HG02759 (cell line): ENCODE measurements around the gene MYL9.
A peak's percentile ranks its signal among the peaks of the same experiment; 100 is the strongest.
"Not testable (repeated sequence)": the region's sequence is repeated elsewhere in the genome, so short reads cannot be mapped to it uniquely, and the experiment has no call there.

ENCODE experiments used
- ATAC-seq: cut with Tn5 transposase; IDR thresholded peaks from one replicate; pipeline ENCODE4 v1.9.1; 2021; ENCODE audit warnings: mild to moderate bottlenecking, moderate library complexity; ENCODE audit not compliant: unreplicated experiment

The MYL9 gene

GRCh38 chr20:36548704-36549627 lies 7.6 kb downstream of the MYL9 start:
- ATAC-seq: no peak

- no peak for ATAC-seq
These were observed 8.3 kb downstream of the MYL9 start for GRCh38 chr20:36549628-36549941.

- ATAC-seq: no peak
These were observed 8.8 kb downstream of the MYL9 start for GRCh38 chr20:36549942-36550789.

GRCh38 chr20:36550790-36551299 lies 9.5 kb downstream of the MYL9 start:
- no peak for ATAC-seq

- no peak for ATAC-seq
These were observed 13.9 kb downstream of the MYL9 start for GRCh38 chr20:36555248-36555647.

GRCh38 chr20:36562724-36563123 lies 21.4 kb downstream of the MYL9 start:
- no peak for ATAC-seq

- no peak for ATAC-seq
These were observed 22.1 kb downstream of the MYL9 start for GRCh38 chr20:36563374-36563773.

GRCh38 chr20:36564078-36564725 lies 22.9 kb downstream of the MYL9 start:
- ATAC-seq: not testable (repeated sequence)

GRCh38 chr20:36564726-36565121 lies 23.4 kb downstream of the MYL9 start:
- ATAC-seq: not testable (repeated sequence)

GRCh38 chr20:36565520-36565919 lies 24.2 kb downstream of the MYL9 start:
- no peak for ATAC-seq

- no peak for ATAC-seq
These were observed 28.6 kb downstream of the MYL9 start for GRCh38 chr20:36569847-36570429.

GRCh38 chr20:36571564-36572504 lies 30.5 kb downstream of the MYL9 start:
- no peak for ATAC-seq

- peak; percentile 3 for ATAC-seq
These were observed 31.4 kb downstream of the MYL9 start for GRCh38 chr20:36572701-36573102.

GRCh38 chr20:36573103-36573797 lies 31.9 kb downstream of the MYL9 start, which contains the start of gene TGIF2:
TGIF2 (plus strand) TSS chr20:36573597; CDS start chr20:36578775, 5,178 bp downstream.
- peak; percentile 77 for ATAC-seq

GRCh38 chr20:36573798-36574365 lies 32.6 kb downstream of the MYL9 start:
- no peak for ATAC-seq

GRCh38 chr20:36574366-36575135 lies 33.2 kb downstream of the MYL9 start:
- no peak for ATAC-seq

- ATAC-seq: no peak
These were observed 34.7 kb downstream of the MYL9 start for GRCh38 chr20:36576081-36576445.
